GM12878 (cell line): Measurements from ENCODE around the gene RAD51B. TPM values are rescaled to one million over a fixed set of nuclear protein-coding genes. Genes with fewer than 3 reads are reported as not detected.

Source experiments
- ATAC-seq: fragments of 200-7000 bp; cut with Tn5 transposase; 3 replicates; pipeline ENCODE4 v1.9.1; 2020; ENCODE audit warnings: mild to moderate bottlenecking, moderate library complexity
- BruUV-seq: library from RNA; stranded (reverse); fragments of 400-500 nt; replicated peaks from 2 replicates; lab custom pipeline; 2021; lab: Mats Ljungman, UMichigan
- CTCF ChIA-PET: fragments of 300-600 bp; sonication (Branson Sonifier 250); formaldehyde crosslinking; extraction: SDS; loops from one replicate; lab custom pipeline; 2021; ENCODE audit warnings: inconsistent platforms; lab: Yijun Ruan, JAX
- POLR2A ChIA-PET: fragments of 350-600 bp; formaldehyde crosslinking; extraction: SDS; loops from one replicate; lab custom pipeline; 2021; ENCODE audit warnings: inconsistent platforms; lab: Charles Lee
- RAD21 ChIA-PET: fragments of 300-600 bp; sonication (Branson Sonifier 250); formaldehyde crosslinking; loops from one replicate; lab custom pipeline; 2023; ENCODE audit warnings: antibody characterized with exemption; ENCODE audit not compliant: unreplicated experiment; lab: Charles Lee
- SMC1A ChIA-PET: fragments of 300-600 bp; sonication (Branson Sonifier 250); formaldehyde crosslinking; loops from one replicate; lab custom pipeline; 2023; ENCODE audit not compliant: unreplicated experiment, uncharacterized antibody; lab: Charles Lee
- DNase-seq: peaks from one replicate; pipeline ENCODE4 v3.0.0-alpha.2; 2011; ENCODE audit warnings: low read depth, low spot score
- FAIRE-seq: peaks from 3 replicates; lab custom pipeline; 2011; peaks lifted over from hg19 to GRCh38; lab: Jason Lieb, UNC
- H2AFZ ChIP-seq: 2 replicates; pipeline ENCODE4 v1.6.0; 2011; ENCODE audit warnings: low read depth, low read length, control low read depth; ENCODE audit not compliant: control insufficient read depth
- H3K27ac ChIP-seq: 2 replicates; pipeline ENCODE4 v1.5.1; 2011; ENCODE audit warnings: control low read depth; ENCODE audit not compliant: control insufficient read depth, insufficient read depth
- H3K27me3 ChIP-seq, 2 experiments: replicated peaks in 1 of 2; 2 replicates each; pipeline versions ENCODE4 v1.6.0 to v1.6.1; 2011; ENCODE audit warnings: low read length in 1 of 2; ENCODE audit not compliant: control insufficient read depth in 2 of 2, insufficient read depth in 2 of 2
- H3K36me3 ChIP-seq, 2 experiments: 2 replicates each; pipeline ENCODE4 v1.5.1; 2011; ENCODE audit warnings: low read length in 1 of 2; ENCODE audit not compliant: control insufficient read depth in 2 of 2, insufficient read depth in 2 of 2
- H3K4me1 ChIP-seq: 2 replicates; pipeline ENCODE4 v1.6.1; 2011; ENCODE audit warnings: mild to moderate bottlenecking, low read length, moderate library complexity, mixed read lengths; ENCODE audit not compliant: control insufficient read depth, insufficient read depth
- H3K4me2 ChIP-seq: 2 replicates; pipeline ENCODE4 v1.6.0; 2011; ENCODE audit warnings: control low read depth; ENCODE audit not compliant: control insufficient read depth, insufficient read depth
- H3K4me3 ChIP-seq: fragments of 200-600 bp; sonication (generic); 2 replicates; pipeline ENCODE4 v1.5.1; 2016
- H3K79me2 ChIP-seq: 2 replicates; pipeline ENCODE4 v1.6.0; 2011; ENCODE audit warnings: low read length; ENCODE audit not compliant: control insufficient read depth, insufficient read depth
- H3K9ac ChIP-seq: 2 replicates; pipeline ENCODE4 v1.8.0; 2011; ENCODE audit warnings: low read length, control low read depth, mixed read lengths; ENCODE audit not compliant: control insufficient read depth, insufficient read depth
- H3K9me3 ChIP-seq: replicated peaks from 3 replicates; pipeline ENCODE4 v1.5.1; 2011; ENCODE audit warnings: mild to moderate bottlenecking, low read length; ENCODE audit not compliant: control insufficient read depth, insufficient read depth
- H4K20me1 ChIP-seq: 2 replicates; pipeline ENCODE4 v1.6.0; 2011; ENCODE audit not compliant: control insufficient read depth, insufficient read depth
- BCLAF1 ChIP-seq: fragments of 450-650 bp; IDR thresholded peaks from 2 replicates; pipeline ENCODE4 v1.6.1; 2017; ENCODE audit warnings: antibody characterized with exemption, mild to moderate bottlenecking, moderate library complexity
- IRF4 ChIP-seq: IDR thresholded peaks from 2 replicates; pipeline ENCODE4 v1.6.1; 2011; ENCODE audit warnings: low read depth, low read length
- JUNB ChIP-seq: IDR thresholded peaks from 2 replicates; pipeline ENCODE4 v1.6.1; 2016; ENCODE audit warnings: antibody characterized with exemption, mild to moderate bottlenecking
- KAT2A ChIP-seq: conservative IDR thresholded peaks from 2 replicates; pipeline ENCODE4 v1.6.1; 2011; ENCODE audit warnings: low read depth, low read length; ENCODE audit not compliant: control insufficient read depth
- MTA3 ChIP-seq: IDR thresholded peaks from 2 replicates; pipeline ENCODE4 v1.6.1; 2012; ENCODE audit warnings: low read length, inconsistent platforms, borderline replicate concordance
- RAD21 ChIP-seq: IDR thresholded peaks from 2 replicates; pipeline ENCODE4 v1.6.1; 2011; ENCODE audit warnings: mild to moderate bottlenecking, low read depth, low read length, moderate library complexity; ENCODE audit not compliant: insufficient read depth
- YY1 ChIP-seq: IDR thresholded peaks from 2 replicates; pipeline ENCODE4 v1.6.1; 2011; ENCODE audit warnings: low read depth, mild to moderate bottlenecking, low read length
- ZBTB11 ChIP-seq: fragments of 450-650 bp; formaldehyde crosslinking; IDR thresholded peaks from 2 replicates; pipeline ENCODE4 v1.5.0; 2022; ENCODE audit warnings: mild to moderate bottlenecking, missing genetic modification characterization
- ZNF24 ChIP-seq: fragments of 450-650 bp; IDR thresholded peaks from 2 replicates; pipeline ENCODE4 v1.6.1; 2017; ENCODE audit warnings: antibody characterized with exemption, mild to moderate bottlenecking
- WGBS: methylation state at CpG from one replicate; pipeline ENCODE4 v1.1.6; 2016; ENCODE audit warnings: low lambda C conversion rate; ENCODE audit not compliant: insufficient replicate concordance, insufficient coverage; ENCODE audit errors: missing lambda C conversion rate; 5-methylcytosine and 5-hydroxymethylcytosine counted together
- in situ Hi-C: fragments of 300-500 bp; cut with MboI; formaldehyde crosslinking; loops from 9 replicates; pipeline ENCODE4 v1.14.3; 2018; ENCODE audit warnings: mixed read lengths
- intact Hi-C: fragments of 100-400 bp; cut with micrococcal nuclease; formaldehyde crosslinking; loops from one replicate; pipeline ENCODE4 v1.14.2; 2022; ENCODE audit not compliant: unreplicated experiment
- polyA plus RNA-seq, 11 experiments: library from polyadenylated mRNA; depleted of rRNA in 4 of 11; unstranded in 6 of 11; stranded (reverse) in 5 of 11; fragments of >200 nt; fragmentation: Nextera tagmentation in 4 of 11; fragmentation: Illumina TruSeq in 1 of 11; extraction: Ambion mirVana in 4 of 11; extraction: Trizol in 1 of 11; gene quantifications; 1 replicate in 1 of 11; 2 replicates in 10 of 11; pipeline versions ENCODE4 v1.2.1 to v1.2.3, GENCODE V29; 2011 to 2016; ENCODE audit warnings: inconsistent platforms in 2 of 11, missing spikeins in 2 of 11, low read depth in 1 of 11
- total RNA-seq, 4 experiments: library from RNA; depleted of rRNA in 3 of 4; stranded (reverse); fragments of >200 nt in 3 of 4; fragmentation: Illumina TruSeq in 1 of 4; extraction: Trizol in 1 of 4; gene quantifications; 2 replicates each; pipeline versions ENCODE4 v1.2.1 to v1.2.3, GENCODE V29; 2013 to 2021
- TF ChIP-seq, protein P1 (sequence below): fragments of 450-650 bp; IDR thresholded peaks from 2 replicates; pipeline ENCODE4 v1.6.1; 2016; ENCODE audit warnings: mild to moderate bottlenecking, moderate library complexity, borderline replicate concordance

The RAD51B gene
- total and polyA plus RNA-seq, 10 of the 15 experiments (the other 5 are each of a cell fraction or from before 2014, with no cell fraction given) = 9.8 to 26.8 (median 21.3) TPM

GRCh38 chr14:68643673-68644072, 824.1 kb downstream of the RAD51B start (continued):
- TF ChIP-seq, protein P1, sequence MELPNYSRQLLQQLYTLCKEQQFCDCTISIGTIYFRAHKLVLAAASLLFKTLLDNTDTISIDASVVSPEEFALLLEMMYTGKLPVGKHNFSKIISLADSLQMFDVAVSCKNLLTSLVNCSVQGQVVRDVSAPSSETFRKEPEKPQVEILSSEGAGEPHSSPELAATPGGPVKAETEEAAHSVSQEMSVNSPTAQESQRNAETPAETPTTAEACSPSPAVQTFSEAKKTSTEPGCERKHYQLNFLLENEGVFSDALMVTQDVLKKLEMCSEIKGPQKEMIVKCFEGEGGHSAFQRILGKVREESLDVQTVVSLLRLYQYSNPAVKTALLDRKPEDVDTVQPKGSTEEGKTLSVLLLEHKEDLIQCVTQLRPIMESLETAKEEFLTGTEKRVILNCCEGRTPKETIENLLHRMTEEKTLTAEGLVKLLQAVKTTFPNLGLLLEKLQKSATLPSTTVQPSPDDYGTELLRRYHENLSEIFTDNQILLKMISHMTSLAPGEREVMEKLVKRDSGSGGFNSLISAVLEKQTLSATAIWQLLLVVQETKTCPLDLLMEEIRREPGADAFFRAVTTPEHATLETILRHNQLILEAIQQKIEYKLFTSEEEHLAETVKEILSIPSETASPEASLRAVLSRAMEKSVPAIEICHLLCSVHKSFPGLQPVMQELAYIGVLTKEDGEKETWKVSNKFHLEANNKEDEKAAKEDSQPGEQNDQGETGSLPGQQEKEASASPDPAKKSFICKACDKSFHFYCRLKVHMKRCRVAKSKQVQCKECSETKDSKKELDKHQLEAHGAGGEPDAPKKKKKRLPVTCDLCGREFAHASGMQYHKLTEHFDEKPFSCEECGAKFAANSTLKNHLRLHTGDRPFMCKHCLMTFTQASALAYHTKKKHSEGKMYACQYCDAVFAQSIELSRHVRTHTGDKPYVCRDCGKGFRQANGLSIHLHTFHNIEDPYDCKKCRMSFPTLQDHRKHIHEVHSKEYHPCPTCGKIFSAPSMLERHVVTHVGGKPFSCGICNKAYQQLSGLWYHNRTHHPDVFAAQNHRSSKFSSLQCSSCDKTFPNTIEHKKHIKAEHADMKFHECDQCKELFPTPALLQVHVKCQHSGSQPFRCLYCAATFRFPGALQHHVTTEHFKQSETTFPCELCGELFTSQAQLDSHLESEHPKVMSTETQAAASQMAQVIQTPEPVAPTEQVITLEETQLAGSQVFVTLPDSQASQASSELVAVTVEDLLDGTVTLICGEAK = no peak
- TF ChIP-seq RAD21 (no peak), KAT2A (no peak), IRF4 (no peak)

GRCh38 chr14:68644101-68644500, 824.5 kb downstream of the RAD51B start:
- FAIRE-seq = no peak
- no TSS peak for BruUV-seq
- Histone ChIP-seq H3K36me3 (no peaks in the 10 kb centered on the region), H3K9ac (no peak overlapping the region), H3K79me2 (no peaks in the 10 kb centered on the region), H3K27me3 (no peaks in the 10 kb centered on the region), H3K4me1 (no peaks in the 10 kb centered on the region), H3K4me3 (no peak overlapping the region), H3K4me2 (no peak overlapping the region), H4K20me1 (no peaks in the 10 kb centered on the region), H2AFZ (no peak overlapping the region), H3K9me3 (no peaks in the 10 kb centered on the region; the same call in 1 of the 3 replicates), H3K27ac (no peak overlapping the region)
- intact Hi-C loops = no loop called here
- no peak for DNase-seq
- TF ChIP-seq MTA3 (no peak), YY1 (no peak), ZNF24 (no peak), ZBTB11 (CRISPR knock-in tag) (no peak), JUNB (no peak), BCLAF1 (no peak)
- no peak for ATAC-seq
- ChIA-PET SMC1A (interaction anchor here (0.7 to 1.4 kb wide), 3 partner anchors 11 to 103 kb away, joined by 3 to 4 read pairs (median 3); no protein-coding TSS in a partner anchor), RAD21 (no interaction called here), POLR2A (interaction anchor here (0.9 kb wide), 1 partner anchor 16 kb away, joined by 3 read pairs; no protein-coding TSS in a partner anchor), CTCF (interaction anchor here (1.0 kb wide), 1 partner anchor 36 kb away, joined by 4 read pairs; no protein-coding TSS in a partner anchor)
- WGBS = 90% methylated on average over 1 of the region's 1 CpG
- in situ Hi-C loops = no loop called here
